CD14-positive monocyte (primary cell): ENCODE results near the gene HOXB3. TPM values are rescaled to one million over a fixed set of nuclear protein-coding genes. Genes with fewer than 3 reads are reported as not detected.
A peak's percentile ranks its signal among the peaks of the same experiment; 100 is the strongest.

Experiments used
- DNase-seq, 3 donors: peaks; one replicate each; pipeline ENCODE4 v3.0.0-alpha.2; 2011 to 2022
- H2AFZ ChIP-seq: 2 replicates; pipeline ENCODE4 v1.6.0; 2012; ENCODE audit warnings: mild to moderate bottlenecking, low read depth, low read length, inconsistent platforms; ENCODE audit not compliant: insufficient read depth, poor library complexity, severe bottlenecking
- H3K27ac ChIP-seq, 2 donors: 1 replicate in 1 of 2; 2 replicates in 1 of 2; pipeline ENCODE4 v1.5.1; 2012 to 2013; ENCODE audit warnings: low read length in 2 of 2, control low read depth in 1 of 2, inconsistent platforms in 1 of 2, low read depth in 1 of 2, mild to moderate bottlenecking in 1 of 2
- H3K27me3 ChIP-seq, 2 donors: one replicate each; pipeline versions ENCODE4 v1.6.0 to v1.6.1; 2011 to 2013; ENCODE audit warnings: low read length in 2 of 2; ENCODE audit not compliant: control insufficient read depth in 2 of 2, insufficient read depth in 2 of 2
- H3K36me3 ChIP-seq, 2 donors: replicated peaks in 1 of 2; 1 replicate in 1 of 2; 2 replicates in 1 of 2; pipeline versions ENCODE4 v1.5.1 to v1.6.1; 2012 to 2013; ENCODE audit warnings: low read length in 2 of 2, control low read depth in 1 of 2, inconsistent platforms in 1 of 2, mild to moderate bottlenecking in 1 of 2; ENCODE audit not compliant: insufficient read depth in 2 of 2, control insufficient read depth in 1 of 2
- H3K4me1 ChIP-seq, 2 donors: 1 replicate in 1 of 2; 2 replicates in 1 of 2; pipeline versions ENCODE4 v1.5.1 to v1.6.1; 2012 to 2013; ENCODE audit warnings: low read length in 2 of 2, control low read depth in 1 of 2, inconsistent platforms in 1 of 2, mild to moderate bottlenecking in 1 of 2, moderate library complexity in 1 of 2; ENCODE audit not compliant: insufficient read depth in 2 of 2, control insufficient read depth in 1 of 2
- H3K4me2 ChIP-seq: replicated peaks from 2 replicates; pipeline ENCODE3; 2012; ENCODE audit warnings: low read length, moderate library complexity, mild to moderate bottlenecking; ENCODE audit not compliant: poor library complexity, severe bottlenecking; ENCODE audit errors: extremely low read depth
- H3K4me3 ChIP-seq, 3 experiments: fragments of 200-600 bp in 1 of 3; sonication (generic) in 1 of 3; replicated peaks in 1 of 3; 1 replicate in 2 of 3; 2 replicates in 1 of 3; pipeline ENCODE4 v1.5.1; 2011 to 2013; ENCODE audit warnings: low read length in 3 of 3, mild to moderate bottlenecking in 3 of 3, control low read depth in 2 of 3, low read depth in 2 of 3, inconsistent platforms in 1 of 3, moderate library complexity in 1 of 3
- H3K79me2 ChIP-seq: 2 replicates; pipeline ENCODE4 v1.6.0; 2012; ENCODE audit warnings: mild to moderate bottlenecking, control low read depth, inconsistent platforms, low read length, moderate library complexity; ENCODE audit not compliant: insufficient read depth
- H3K9ac ChIP-seq: 2 replicates; pipeline ENCODE4 v1.6.0; 2017; ENCODE audit warnings: low read length, mild to moderate bottlenecking; ENCODE audit not compliant: insufficient read depth, poor library complexity, severe bottlenecking
- H3K9me3 ChIP-seq, 2 donors: replicated peaks in 1 of 2; 1 replicate in 1 of 2; 2 replicates in 1 of 2; pipeline versions ENCODE4 v1.5.1 to v1.6.1; 2012 to 2013; ENCODE audit warnings: low read length in 2 of 2, control low read depth in 1 of 2; ENCODE audit not compliant: control insufficient read depth in 1 of 2, insufficient read depth in 1 of 2
- H4K20me1 ChIP-seq: 2 replicates; pipeline ENCODE4 v1.6.0; 2012; ENCODE audit warnings: mild to moderate bottlenecking, low read length, control low read depth, moderate library complexity; ENCODE audit not compliant: insufficient read depth
- H3K27ac Mint-ChIP-seq, 7 donors: one replicate each; pipeline ENCODE4 v1.8.0; 2020; ENCODE audit warnings: mild to moderate bottlenecking in 7 of 7, mixed read lengths in 7 of 7, moderate library complexity in 6 of 7, inconsistent platforms in 2 of 7
- H3K27me3 Mint-ChIP-seq, 3 donors: one replicate each; pipeline ENCODE4 v1.8.0; 2021 to 2022; ENCODE audit warnings: low read depth in 3 of 3, mild to moderate bottlenecking in 3 of 3, mixed read lengths in 3 of 3, moderate library complexity in 3 of 3, inconsistent platforms in 1 of 3
- H3K36me3 Mint-ChIP-seq, 2 donors: one replicate each; pipeline ENCODE4 v1.8.0; 2020; ENCODE audit warnings: mixed read lengths in 2 of 2, inconsistent platforms in 1 of 2, mild to moderate bottlenecking in 1 of 2
- H3K4me1 Mint-ChIP-seq: one replicate; pipeline ENCODE4 v1.8.0; 2020; ENCODE audit warnings: mild to moderate bottlenecking, mixed read lengths
- H3K4me3 Mint-ChIP-seq, 2 donors: one replicate each; pipeline ENCODE4 v1.8.0; 2020; ENCODE audit warnings: mild to moderate bottlenecking in 2 of 2, mixed read lengths in 2 of 2, moderate library complexity in 1 of 2
- H3K9me3 Mint-ChIP-seq, 7 donors: one replicate each; pipeline ENCODE4 v1.8.0; 2020 to 2022; ENCODE audit warnings: mixed read lengths in 7 of 7, mild to moderate bottlenecking in 6 of 7, moderate library complexity in 6 of 7, inconsistent platforms in 2 of 7
- CTCF ChIP-seq: fragments of 200-600 bp; IDR thresholded peaks from one replicate; pipeline ENCODE4 v1.8.0; 2022; ENCODE audit warnings: antibody characterized with exemption, mild to moderate bottlenecking
- WGBS: methylation state at CpG from one replicate; pipeline ENCODE4 v1.1.5; 2013; ENCODE audit warnings: missing lambda C conversion rate; ENCODE audit not compliant: insufficient coverage; 5-methylcytosine and 5-hydroxymethylcytosine counted together
- intact Hi-C, 2 donors: fragments of 100-400 bp; cut with micrococcal nuclease; formaldehyde crosslinking; loops; one replicate each; pipeline versions ENCODE4 v1.15.0 to v1.15.1; 2023
- polyA plus RNA-seq, 3 donors: library from polyadenylated mRNA; depleted of rRNA in 1 of 3; unstranded in 2 of 3; stranded (reverse) in 1 of 3; fragments of 300-500 nt in 2 of 3; fragments of >200 nt in 1 of 3; fragmentation: Illumina TruSeq in 2 of 3; gene quantifications; 1 replicate in 2 of 3; 2 replicates in 1 of 3; pipeline ENCODE4 v1.2.3, GENCODE V29; 2012 to 2021

Gene HOXB3
- polyA plus RNA-seq, 3 donors = 0.56 TPM; not detected in 2

DNA sequence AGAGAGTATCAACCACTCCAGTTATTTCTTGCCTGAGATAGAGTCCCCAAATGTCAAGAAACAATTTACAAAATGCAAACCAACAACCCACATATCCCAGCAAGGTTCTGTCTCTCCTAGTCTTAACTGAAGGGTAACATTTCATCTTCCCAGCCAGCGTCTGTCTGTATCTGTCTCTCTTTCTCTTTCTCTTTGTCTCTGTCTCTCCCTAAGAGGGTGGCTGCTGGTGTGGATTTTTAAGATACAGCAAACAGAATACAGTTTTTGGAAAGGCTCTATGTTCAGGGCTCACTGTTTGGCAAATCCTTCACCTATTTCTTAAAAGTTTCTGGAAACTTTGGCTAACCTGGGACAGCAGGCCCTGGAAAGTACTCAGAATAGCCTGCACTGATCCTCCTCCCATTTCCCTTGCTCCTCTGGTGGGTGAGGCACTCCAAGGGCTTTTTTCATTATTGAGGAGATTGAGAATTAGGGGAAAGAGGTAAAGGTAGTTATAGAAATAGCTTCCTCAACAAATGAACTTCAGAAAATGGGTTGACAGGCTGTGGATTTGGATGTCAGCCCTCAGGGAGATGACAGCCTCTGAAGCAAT is 18.1 kb downstream of the HOXB3 start:
- H3K36me3 Mint-ChIP-seq = peaks cover 5 to 8% of the 10 kb centered on the region in 2 donors
- peaks cover 20% of the 10 kb centered on the region for H3K4me1 Mint-ChIP-seq
- DNase-seq = no peak
- intact Hi-C loops = no loop called here
- Histone ChIP-seq H4K20me1 (no peaks in the 10 kb centered on the region), H3K9ac (no peak overlapping the region), H3K27me3 (peaks cover 54 to 95% of the 10 kb centered on the region in 2 donors), H3K4me2 (no peak overlapping the region), H3K4me1 (peaks cover 11 to 18% of the 10 kb centered on the region in 2 donors), H3K9me3 (no peaks in the 10 kb centered on the region), H3K27ac (no peak overlapping the region), H3K4me3 (no peak overlapping the region), H3K79me2 (no peaks in the 10 kb centered on the region), H3K36me3 (no peaks in the 10 kb centered on the region), H2AFZ (no peak overlapping the region)
- peaks cover 0 to 15% (median 5%) of the 10 kb centered on the region in 7 donors for H3K9me3 Mint-ChIP-seq
- no peak for TF ChIP-seq CTCF
- no CpG with 5 or more reads among the region's 1 CpG for WGBS
- peaks cover 18 to 53% (median 40%) of the 10 kb centered on the region in 3 donors for H3K27me3 Mint-ChIP-seq
- peak overlapping the region in 1 of 2 donors; percentile 1 for H3K4me3 Mint-ChIP-seq
- no peak overlapping the region for H3K27ac Mint-ChIP-seq

DNA sequence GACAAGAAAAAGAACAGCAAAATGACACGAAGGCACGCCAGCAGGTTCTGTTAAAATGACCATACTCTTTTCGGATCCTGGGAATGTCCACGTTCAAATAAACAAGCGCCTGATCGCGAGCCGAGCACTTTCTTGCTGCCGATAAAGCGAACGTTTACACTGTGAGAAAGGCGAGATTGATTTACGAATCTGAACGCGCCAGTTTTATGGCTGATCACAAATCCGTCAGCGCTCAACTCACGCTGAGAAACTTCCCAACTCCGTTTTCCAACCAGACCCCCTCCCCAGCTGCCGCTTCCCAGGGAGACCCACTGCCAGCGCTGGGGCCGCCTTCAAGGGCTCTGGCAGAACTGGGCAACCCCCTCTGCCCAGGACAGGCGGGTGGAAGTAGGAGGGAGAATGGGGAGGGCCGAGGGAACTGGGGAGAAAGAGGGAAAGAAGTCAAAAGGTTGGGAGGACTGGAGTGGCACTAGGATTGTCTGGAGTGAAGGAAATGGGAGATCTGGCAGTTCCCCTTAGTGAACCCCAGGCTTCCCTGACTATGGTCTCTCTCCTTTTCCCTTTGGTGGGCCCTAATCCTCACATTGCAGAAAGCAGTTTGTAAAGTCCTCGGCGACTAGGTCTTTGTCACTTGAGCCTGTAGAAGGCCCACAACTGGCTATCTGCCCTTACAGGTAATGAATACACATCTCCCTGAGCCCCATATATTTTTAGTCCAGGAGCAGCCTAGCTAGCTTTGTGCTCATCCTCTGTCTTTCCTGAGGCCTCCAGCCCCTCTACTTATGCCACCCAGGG is 18.8 kb downstream of the HOXB3 start:
- no peak overlapping the region for H3K4me3 ChIP-seq
- Mint-ChIP-seq H3K4me1 (peaks cover 15% of the 10 kb centered on the region), H3K27me3 (peaks cover 11 to 48% (median 35%) of the 10 kb centered on the region in 3 donors), H3K36me3 (peaks cover 2 to 6% of the 10 kb centered on the region in 2 donors), H3K27ac (no peak overlapping the region), H3K4me3 (peak overlapping the region in 1 of 2 donors; percentile 1), H3K9me3 (peaks cover 0 to 10% (median 2%) of the 10 kb centered on the region in 7 donors)
- H3K79me2 ChIP-seq = no peaks in the 10 kb centered on the region
- H3K27me3 ChIP-seq = peaks cover 56 to 96% of the 10 kb centered on the region in 2 donors
- WGBS = 76% methylated on average over 15 of the region's 26 CpGs
- no peaks in the 10 kb centered on the region for H4K20me1 ChIP-seq
- H3K9me3 ChIP-seq = no peaks in the 10 kb centered on the region
- no peak overlapping the region for H2AFZ ChIP-seq
- H3K27ac ChIP-seq = no peak overlapping the region
- intact Hi-C loops = no loop called here
- H3K36me3 ChIP-seq = no peaks in the 10 kb centered on the region
- peaks cover 6 to 11% of the 10 kb centered on the region in 2 donors for H3K4me1 ChIP-seq
- no peak for TF ChIP-seq CTCF
- no peak overlapping the region for H3K4me2 ChIP-seq
- no peak for DNase-seq
- H3K9ac ChIP-seq = no peak overlapping the region
